Kidney (tissue), 14 donors: Measurements from ENCODE around the gene SPRR1A. TPM values are rescaled to one million over a fixed set of nuclear protein-coding genes. Genes with fewer than 3 reads are reported as not detected.

Experiments used
- DNase-seq, 5 donors: peaks; one replicate each; pipeline ENCODE4 v3.0.0-alpha.2; 2013 to 2020
- FAIRE-seq: peaks from 2 replicates; lab custom pipeline; 2012; peaks lifted over from hg19 to GRCh38; lab: Jason Lieb, UNC
- H3K27ac ChIP-seq, 2 donors: one replicate each; pipeline ENCODE4 v1.7.0; 2013; ENCODE audit warnings: low read depth in 2 of 2, low read length in 2 of 2, inconsistent platforms in 1 of 2
- H3K27me3 ChIP-seq: one replicate; pipeline ENCODE4 v1.7.1; 2013; ENCODE audit warnings: low read length, inconsistent platforms; ENCODE audit not compliant: control insufficient read depth, insufficient read depth
- H3K36me3 ChIP-seq, 3 donors: one replicate each; pipeline versions ENCODE4 v1.7.0 to v1.7.1; 2013; ENCODE audit warnings: low read length in 3 of 3, control low read depth in 1 of 3, inconsistent platforms in 1 of 3; ENCODE audit not compliant: insufficient read depth in 3 of 3, control insufficient read depth in 2 of 3
- H3K4me1 ChIP-seq, 3 donors: one replicate each; pipeline versions ENCODE4 v1.7.0 to v1.7.1; 2013; ENCODE audit warnings: low read length in 3 of 3, inconsistent platforms in 1 of 3, low read depth in 1 of 3; ENCODE audit not compliant: control insufficient read depth in 2 of 3, insufficient read depth in 2 of 3
- H3K4me3 ChIP-seq, 3 donors: one replicate each; pipeline versions ENCODE4 v1.7.0 to v1.8.1; 2013; ENCODE audit warnings: low read length in 3 of 3, control low read depth in 1 of 3, inconsistent platforms in 1 of 3
- H3K9ac ChIP-seq, 3 donors: one replicate each; pipeline versions ENCODE4 v1.7.0 to v1.7.1; 2013; ENCODE audit warnings: low read length in 3 of 3, control low read depth in 1 of 3, inconsistent platforms in 1 of 3
- H3K9me3 ChIP-seq, 3 donors: one replicate each; pipeline versions ENCODE4 v1.7.0 to v1.7.1; 2013; ENCODE audit warnings: low read length in 3 of 3, control low read depth in 1 of 3, inconsistent platforms in 1 of 3; ENCODE audit not compliant: control insufficient read depth in 2 of 3, insufficient read depth in 1 of 3
- CTCF ChIP-seq: IDR thresholded peaks from 3 replicates; pipeline ENCODE4 v1.5.1; 2012; ENCODE audit warnings: mild to moderate bottlenecking, moderate library complexity, borderline replicate concordance; ENCODE audit not compliant: insufficient read depth; ENCODE audit errors: extremely low read depth
- intact Hi-C: fragments of 100-400 bp; cut with DNase I; formaldehyde crosslinking; loops from one replicate; pipeline ENCODE4 v1.11.1; 2022
- polyA plus RNA-seq: library from polyadenylated mRNA; stranded (reverse); fragments of 350-450 nt; fragmentation: Illumina TruSeq; extraction: RNeasy Lipid Tissue Mini Kit (QIAGEN cat#74804); gene quantifications from one replicate; pipeline ENCODE4 v1.2.3, GENCODE V29; 2014; ENCODE audit warnings: low read depth, low replicate concordance; ENCODE audit not compliant: insufficient read depth
- total RNA-seq: library from RNA; stranded (reverse); fragmentation: NEBNext Ultra II Directional; extraction: Animal tissue kit (Norgen Biotek cat#: 25700); gene quantifications from one replicate; pipeline ENCODE4 v1.2.1, GENCODE V29; 2021
- donor health status: control.
- donor health status: control.
- donor health status: control.
- donor health status: control.
- donor health status: control.
- donor health status: DM: yes; HTN: yes; CAD: no.
- donor health status: Normal renal cell carcinoma (clear cell type).

Gene SPRR1A
- total and polyA plus RNA-seq, 2 donors from 2014 or later: not detected

GRCh38 chr1:152968248-152968647 is 15.6 kb upstream of the SPRR1A start:
- H3K36me3 ChIP-seq: no peaks in the 10 kb centered on the region
- no peak for FAIRE-seq

GRCh38 chr1:152969036-152969435 is 14.8 kb upstream of the SPRR1A start:
- Histone ChIP-seq H3K27ac (no peak overlapping the region), H3K9ac (no peak overlapping the region), H3K4me1 (no peaks in the 10 kb centered on the region), H3K36me3 (no peaks in the 10 kb centered on the region), H3K9me3 (no peaks in the 10 kb centered on the region), H3K27me3 (no peaks in the 10 kb centered on the region), H3K4me3 (no peak overlapping the region)
- intact Hi-C loops: no loop called here
- no peak for TF ChIP-seq CTCF
- no peak for FAIRE-seq
- DNase-seq: no peak

More at GRCh38 chr1:152968248-152968647, 15.6 kb upstream of the SPRR1A start:
- Histone ChIP-seq H3K4me3 (no peak overlapping the region), H3K4me1 (no peaks in the 10 kb centered on the region), H3K9me3 (no peaks in the 10 kb centered on the region), H3K27me3 (no peaks in the 10 kb centered on the region), H3K9ac (no peak overlapping the region), H3K27ac (no peak overlapping the region)
- DNase-seq: no peak
- intact Hi-C loops: no loop called here
- TF ChIP-seq CTCF: no peak

- no peak for DNase-seq
- Histone ChIP-seq H3K27ac (no peak within 1 kb of the TSS), H3K36me3 (no peaks in the 10 kb centered on the region), H3K4me1 (no peaks in the 10 kb centered on the region), H3K4me3 (no peak within 1 kb of the TSS), H3K27me3 (no peaks in the 10 kb centered on the region), H3K9ac (no peak within 1 kb of the TSS), H3K9me3 (no peaks in the 10 kb centered on the region)
- intact Hi-C loops: no loop called here
- TF ChIP-seq CTCF: no peak
- no peak for FAIRE-seq
Measured at GRCh38 chr1:152970495-152970894, 13.4 kb upstream of the SPRR1A start, which contains the start of gene SPRR4. TSS of gene SPRR4 (plus strand) at chr1:152970648. CDS start at chr1:152971891, 1,243 bp downstream.

GRCh38 chr1:152972196-152972886 is 11.5 kb upstream of the SPRR1A start:
- DNase-seq (no peak), FAIRE-seq (no peak)
- intact Hi-C loops: no loop called here
- Histone ChIP-seq H3K9me3 (no peaks in the 10 kb centered on the region), H3K36me3 (no peaks in the 10 kb centered on the region), H3K27ac (no peak overlapping the region), H3K4me3 (no peak overlapping the region), H3K4me1 (no peaks in the 10 kb centered on the region), H3K27me3 (no peaks in the 10 kb centered on the region), H3K9ac (no peak overlapping the region)
- TF ChIP-seq CTCF: no peak
